K562 (cell line): ENCODE measurements around the gene MOB3C. TPM values are rescaled to one million over a fixed set of nuclear protein-coding genes. Genes with fewer than 3 reads are reported as not detected.

Experiments used
- CREBBP ChIP-seq: IDR thresholded peaks from one replicate; pipeline ENCODE4 v1.6.1; 2012; ENCODE audit warnings: low read depth, mild to moderate bottlenecking, control low read depth, inconsistent platforms, low read length
- CTBP1 ChIP-seq: fragments of 450-650 bp; IDR thresholded peaks from 2 replicates; pipeline ENCODE4 v1.6.1; 2016; ENCODE audit warnings: borderline replicate concordance
- GTF2A2 ChIP-seq: IDR thresholded peaks from 2 replicates; pipeline ENCODE4 v1.6.1; 2016; ENCODE audit warnings: mild to moderate bottlenecking, missing genetic modification characterization, missing compliant biosample characterization
- HMG20B ChIP-seq: fragments of 250-450 bp; sonication (Bioruptor Pico); IDR thresholded peaks from 2 replicates; pipeline ENCODE4 v1.5.0; 2021; ENCODE audit warnings: mild to moderate bottlenecking
- RAD51 ChIP-seq: fragments of 450-650 bp; IDR thresholded peaks from 2 replicates; pipeline ENCODE4 v1.7.1; 2016; ENCODE audit warnings: low read depth, mild to moderate bottlenecking, borderline replicate concordance
- SAFB2 ChIP-seq: fragments of 200-400 bp; formaldehyde crosslinking; IDR thresholded peaks from 2 replicates; pipeline ENCODE4 v1.6.1; 2018; ENCODE audit warnings: borderline replicate concordance, low read length, low read depth, moderate library complexity; ENCODE audit not compliant: severe bottlenecking
- SIRT6 ChIP-seq: IDR thresholded peaks from one replicate; pipeline ENCODE4 v1.6.1; 2012; ENCODE audit warnings: low read depth, mild to moderate bottlenecking, control low read depth, inconsistent platforms, low read length, moderate library complexity
- SPI1 ChIP-seq: IDR thresholded peaks from 2 replicates; pipeline ENCODE4 v1.6.1; 2011; ENCODE audit warnings: low read depth, low read length, control low read depth, borderline replicate concordance
- ZNF239 ChIP-seq: fragments of 250-450 bp; sonication (Bioruptor Pico); IDR thresholded peaks from 2 replicates; pipeline ENCODE4 v1.4.0; 2020; ENCODE audit warnings: mild to moderate bottlenecking
- ZZZ3 ChIP-seq: fragments of 450-650 bp; IDR thresholded peaks from 2 replicates; pipeline ENCODE4 v1.6.1; 2016; ENCODE audit warnings: antibody characterized with exemption, mild to moderate bottlenecking, moderate library complexity
- polyA plus RNA-seq, 8 experiments: library from polyadenylated mRNA; depleted of rRNA in 4 of 8; stranded (reverse) in 5 of 8; unstranded in 3 of 8; fragments of >200 nt; fragmentation: Nextera tagmentation in 2 of 8; fragmentation: Illumina TruSeq in 1 of 8; extraction: Ambion mirVana in 2 of 8; extraction: Trizol in 1 of 8; gene quantifications; 2 replicates each; pipeline versions ENCODE4 v1.2.1 to v1.2.3, GENCODE V29; 2011 to 2014; ENCODE audit warnings: inconsistent platforms in 1 of 8, missing spikeins in 1 of 8
- total RNA-seq, 7 experiments: library from RNA; depleted of rRNA in 6 of 7; stranded (reverse); fragments of >200 nt in 6 of 7; fragmentation: Illumina TruSeq in 2 of 7; extraction: Trizol in 2 of 7; gene quantifications; 2 replicates each; pipeline versions ENCODE4 v1.2.1 to v1.2.3, GENCODE V29; 2011 to 2021; ENCODE audit warnings: low replicate concordance in 1 of 7
- TF ChIP-seq, protein P1 (sequence below): fragments of 200-800 bp; sonication (Bioruptor generic); IDR thresholded peaks from 2 replicates; pipeline ENCODE4 v1.6.1; 2016; ENCODE audit warnings: missing genetic modification characterization, missing compliant biosample characterization
- TF ChIP-seq, protein P2 (sequence below): sonication (generic); formaldehyde crosslinking; IDR thresholded peaks from 2 replicates; pipeline ENCODE4 v1.8.0; 2022; ENCODE audit warnings: missing genetic modification reagents, mild to moderate bottlenecking, moderate library complexity, borderline replicate concordance
- TF ChIP-seq, protein P3 (sequence below): sonication (generic); formaldehyde crosslinking; IDR thresholded peaks from 2 replicates; pipeline ENCODE4 v1.8.0; 2023; ENCODE audit warnings: mild to moderate bottlenecking, missing genetic modification reagents
- TF ChIP-seq, protein P4 (sequence below): sonication (generic); formaldehyde crosslinking; IDR thresholded peaks from 2 replicates; pipeline ENCODE4 v1.9.0; 2022; ENCODE audit warnings: mild to moderate bottlenecking, missing genetic modification reagents
- TF ChIP-seq, protein P5 (sequence below): IDR thresholded peaks from 2 replicates; pipeline ENCODE4 v1.6.1; 2014; ENCODE audit warnings: antibody characterized with exemption

Gene MOB3C
- total and polyA plus RNA-seq, 9 of the 15 experiments (the other 6 are each of a cell fraction or from before 2014, with no cell fraction given): 1.0 to 7.5 (median 3.7) TPM

DNA sequence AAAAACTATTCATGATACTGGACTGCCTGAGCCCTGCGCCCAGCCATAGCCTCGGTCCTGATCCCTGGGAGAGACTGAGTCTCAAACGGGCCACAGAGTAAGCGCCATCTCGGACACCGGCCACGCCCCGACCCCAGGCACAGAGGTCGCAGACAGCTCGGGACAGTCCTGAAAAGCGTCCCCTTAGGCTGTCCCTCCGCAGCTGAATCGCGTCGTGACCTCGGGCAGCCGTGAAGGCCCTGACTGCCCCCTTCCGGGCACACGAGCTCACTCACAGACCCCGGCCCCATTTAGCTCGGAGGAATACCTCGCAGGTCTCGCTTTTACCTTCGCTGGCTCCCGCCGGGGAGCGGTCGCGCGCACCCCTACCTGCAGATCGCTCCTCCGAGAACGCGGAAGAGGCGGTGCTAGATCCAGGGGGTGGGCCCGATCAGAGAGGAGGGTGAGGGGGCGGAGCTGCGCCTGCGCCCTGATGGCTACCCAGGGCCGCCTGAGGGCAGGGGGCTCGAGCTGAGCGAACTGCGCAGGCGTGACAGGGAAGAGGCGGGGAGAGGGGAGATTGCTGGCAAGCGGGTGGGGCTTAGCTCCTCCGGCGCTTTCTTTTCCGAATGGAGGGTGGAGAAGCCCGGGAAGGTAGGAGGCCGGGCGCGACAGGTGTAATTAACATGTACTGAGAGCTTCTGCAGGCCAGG, 12.6 kb downstream of the MOB3C start, which contains the start of gene MKNK1 (continued):
- TF ChIP-seq, protein P1, sequence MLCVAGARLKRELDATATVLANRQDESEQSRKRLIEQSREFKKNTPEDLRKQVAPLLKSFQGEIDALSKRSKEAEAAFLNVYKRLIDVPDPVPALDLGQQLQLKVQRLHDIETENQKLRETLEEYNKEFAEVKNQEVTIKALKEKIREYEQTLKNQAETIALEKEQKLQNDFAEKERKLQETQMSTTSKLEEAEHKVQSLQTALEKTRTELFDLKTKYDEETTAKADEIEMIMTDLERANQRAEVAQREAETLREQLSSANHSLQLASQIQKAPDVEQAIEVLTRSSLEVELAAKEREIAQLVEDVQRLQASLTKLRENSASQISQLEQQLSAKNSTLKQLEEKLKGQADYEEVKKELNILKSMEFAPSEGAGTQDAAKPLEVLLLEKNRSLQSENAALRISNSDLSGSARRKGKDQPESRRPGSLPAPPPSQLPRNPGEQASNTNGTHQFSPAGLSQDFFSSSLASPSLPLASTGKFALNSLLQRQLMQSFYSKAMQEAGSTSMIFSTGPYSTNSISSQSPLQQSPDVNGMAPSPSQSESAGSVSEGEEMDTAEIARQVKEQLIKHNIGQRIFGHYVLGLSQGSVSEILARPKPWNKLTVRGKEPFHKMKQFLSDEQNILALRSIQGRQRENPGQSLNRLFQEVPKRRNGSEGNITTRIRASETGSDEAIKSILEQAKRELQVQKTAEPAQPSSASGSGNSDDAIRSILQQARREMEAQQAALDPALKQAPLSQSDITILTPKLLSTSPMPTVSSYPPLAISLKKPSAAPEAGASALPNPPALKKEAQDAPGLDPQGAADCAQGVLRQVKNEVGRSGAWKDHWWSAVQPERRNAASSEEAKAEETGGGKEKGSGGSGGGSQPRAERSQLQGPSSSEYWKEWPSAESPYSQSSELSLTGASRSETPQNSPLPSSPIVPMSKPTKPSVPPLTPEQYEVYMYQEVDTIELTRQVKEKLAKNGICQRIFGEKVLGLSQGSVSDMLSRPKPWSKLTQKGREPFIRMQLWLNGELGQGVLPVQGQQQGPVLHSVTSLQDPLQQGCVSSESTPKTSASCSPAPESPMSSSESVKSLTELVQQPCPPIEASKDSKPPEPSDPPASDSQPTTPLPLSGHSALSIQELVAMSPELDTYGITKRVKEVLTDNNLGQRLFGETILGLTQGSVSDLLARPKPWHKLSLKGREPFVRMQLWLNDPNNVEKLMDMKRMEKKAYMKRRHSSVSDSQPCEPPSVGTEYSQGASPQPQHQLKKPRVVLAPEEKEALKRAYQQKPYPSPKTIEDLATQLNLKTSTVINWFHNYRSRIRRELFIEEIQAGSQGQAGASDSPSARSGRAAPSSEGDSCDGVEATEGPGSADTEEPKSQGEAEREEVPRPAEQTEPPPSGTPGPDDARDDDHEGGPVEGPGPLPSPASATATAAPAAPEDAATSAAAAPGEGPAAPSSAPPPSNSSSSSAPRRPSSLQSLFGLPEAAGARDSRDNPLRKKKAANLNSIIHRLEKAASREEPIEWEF: no peak
- no peak for TF ChIP-seq RAD51
- TF ChIP-seq SAFB2: no peak
- peak; percentile 50; the same call in 1 of the 2 replicates for TF ChIP-seq SPI1
- TF ChIP-seq ZZZ3: no peak
- no peak for TF ChIP-seq SIRT6
- TF ChIP-seq, protein P2, sequence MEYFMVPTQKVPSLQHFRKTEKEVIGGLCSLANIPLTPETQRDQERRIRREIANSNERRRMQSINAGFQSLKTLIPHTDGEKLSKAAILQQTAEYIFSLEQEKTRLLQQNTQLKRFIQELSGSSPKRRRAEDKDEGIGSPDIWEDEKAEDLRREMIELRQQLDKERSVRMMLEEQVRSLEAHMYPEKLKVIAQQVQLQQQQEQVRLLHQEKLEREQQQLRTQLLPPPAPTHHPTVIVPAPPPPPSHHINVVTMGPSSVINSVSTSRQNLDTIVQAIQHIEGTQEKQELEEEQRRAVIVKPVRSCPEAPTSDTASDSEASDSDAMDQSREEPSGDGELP (CRISPR knock-in tag): peak; percentile 68; the same call in 1 of the 2 replicates
- TF ChIP-seq GTF2A2: no peak
- TF ChIP-seq, protein P3, sequence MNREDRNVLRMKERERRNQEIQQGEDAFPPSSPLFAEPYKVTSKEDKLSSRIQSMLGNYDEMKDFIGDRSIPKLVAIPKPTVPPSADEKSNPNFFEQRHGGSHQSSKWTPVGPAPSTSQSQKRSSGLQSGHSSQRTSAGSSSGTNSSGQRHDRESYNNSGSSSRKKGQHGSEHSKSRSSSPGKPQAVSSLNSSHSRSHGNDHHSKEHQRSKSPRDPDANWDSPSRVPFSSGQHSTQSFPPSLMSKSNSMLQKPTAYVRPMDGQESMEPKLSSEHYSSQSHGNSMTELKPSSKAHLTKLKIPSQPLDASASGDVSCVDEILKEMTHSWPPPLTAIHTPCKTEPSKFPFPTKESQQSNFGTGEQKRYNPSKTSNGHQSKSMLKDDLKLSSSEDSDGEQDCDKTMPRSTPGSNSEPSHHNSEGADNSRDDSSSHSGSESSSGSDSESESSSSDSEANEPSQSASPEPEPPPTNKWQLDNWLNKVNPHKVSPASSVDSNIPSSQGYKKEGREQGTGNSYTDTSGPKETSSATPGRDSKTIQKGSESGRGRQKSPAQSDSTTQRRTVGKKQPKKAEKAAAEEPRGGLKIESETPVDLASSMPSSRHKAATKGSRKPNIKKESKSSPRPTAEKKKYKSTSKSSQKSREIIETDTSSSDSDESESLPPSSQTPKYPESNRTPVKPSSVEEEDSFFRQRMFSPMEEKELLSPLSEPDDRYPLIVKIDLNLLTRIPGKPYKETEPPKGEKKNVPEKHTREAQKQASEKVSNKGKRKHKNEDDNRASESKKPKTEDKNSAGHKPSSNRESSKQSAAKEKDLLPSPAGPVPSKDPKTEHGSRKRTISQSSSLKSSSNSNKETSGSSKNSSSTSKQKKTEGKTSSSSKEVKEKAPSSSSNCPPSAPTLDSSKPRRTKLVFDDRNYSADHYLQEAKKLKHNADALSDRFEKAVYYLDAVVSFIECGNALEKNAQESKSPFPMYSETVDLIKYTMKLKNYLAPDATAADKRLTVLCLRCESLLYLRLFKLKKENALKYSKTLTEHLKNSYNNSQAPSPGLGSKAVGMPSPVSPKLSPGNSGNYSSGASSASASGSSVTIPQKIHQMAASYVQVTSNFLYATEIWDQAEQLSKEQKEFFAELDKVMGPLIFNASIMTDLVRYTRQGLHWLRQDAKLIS: no peak
- TF ChIP-seq, protein P4, sequence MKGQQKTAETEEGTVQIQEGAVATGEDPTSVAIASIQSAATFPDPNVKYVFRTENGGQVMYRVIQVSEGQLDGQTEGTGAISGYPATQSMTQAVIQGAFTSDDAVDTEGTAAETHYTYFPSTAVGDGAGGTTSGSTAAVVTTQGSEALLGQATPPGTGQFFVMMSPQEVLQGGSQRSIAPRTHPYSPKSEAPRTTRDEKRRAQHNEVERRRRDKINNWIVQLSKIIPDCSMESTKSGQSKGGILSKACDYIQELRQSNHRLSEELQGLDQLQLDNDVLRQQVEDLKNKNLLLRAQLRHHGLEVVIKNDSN (CRISPR knock-in tag): no peak
- TF ChIP-seq, protein P5, sequence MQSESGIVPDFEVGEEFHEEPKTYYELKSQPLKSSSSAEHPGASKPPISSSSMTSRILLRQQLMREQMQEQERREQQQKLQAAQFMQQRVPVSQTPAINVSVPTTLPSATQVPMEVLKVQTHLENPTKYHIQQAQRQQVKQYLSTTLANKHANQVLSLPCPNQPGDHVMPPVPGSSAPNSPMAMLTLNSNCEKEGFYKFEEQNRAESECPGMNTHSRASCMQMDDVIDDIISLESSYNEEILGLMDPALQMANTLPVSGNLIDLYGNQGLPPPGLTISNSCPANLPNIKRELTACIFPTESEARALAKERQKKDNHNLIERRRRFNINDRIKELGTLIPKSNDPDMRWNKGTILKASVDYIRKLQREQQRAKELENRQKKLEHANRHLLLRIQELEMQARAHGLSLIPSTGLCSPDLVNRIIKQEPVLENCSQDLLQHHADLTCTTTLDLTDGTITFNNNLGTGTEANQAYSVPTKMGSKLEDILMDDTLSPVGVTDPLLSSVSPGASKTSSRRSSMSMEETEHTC: no peak
- no peak for TF ChIP-seq CREBBP
- TF ChIP-seq HMG20B (CRISPR knock-in tag): no peak
- peak; percentile 93 for TF ChIP-seq CTBP1
- no peak for TF ChIP-seq ZNF239 (CRISPR knock-in tag)
